HEK293T (cell line): Measurements from ENCODE around the gene SORCS3.

ENCODE experiments used
- ARNT ChIP-seq: fragments of 450-650 bp; IDR thresholded peaks from 2 replicates; pipeline ENCODE4 v1.6.1; 2017; ENCODE audit warnings: mild to moderate bottlenecking
- ELF4 ChIP-seq: fragments of 450-650 bp; IDR thresholded peaks from 2 replicates; pipeline ENCODE4 v1.6.1; 2017; ENCODE audit warnings: antibody characterized with exemption
- FOXA1 ChIP-seq: fragments of 450-650 bp; IDR thresholded peaks from 2 replicates; pipeline ENCODE4 v1.6.1; 2016; ENCODE audit warnings: mild to moderate bottlenecking
- FOXK2 ChIP-seq: fragments of 450-650 bp; IDR thresholded peaks from 2 replicates; pipeline ENCODE4 v1.6.1; 2016; ENCODE audit warnings: mild to moderate bottlenecking
- L3MBTL2 ChIP-seq: fragments of 450-650 bp; conservative IDR thresholded peaks from 2 replicates; pipeline ENCODE4 v1.6.1; 2016; ENCODE audit warnings: mild to moderate bottlenecking
- SP1 ChIP-seq: fragments of 450-650 bp; IDR thresholded peaks from 2 replicates; pipeline ENCODE4 v1.6.1; 2017
- SUZ12 ChIP-seq: fragments of 450-650 bp; IDR thresholded peaks from 2 replicates; pipeline ENCODE4 v1.6.1; 2016; ENCODE audit warnings: mild to moderate bottlenecking
- ZNF384 ChIP-seq: fragments of 450-650 bp; IDR thresholded peaks from 2 replicates; pipeline ENCODE4 v1.6.1; 2016

GRCh38 chr10:104947314-104947713, 306.2 kb downstream of the SORCS3 start:
- TF ChIP-seq L3MBTL2 (no peak), SUZ12 (no peak), FOXK2 (no peak), SP1 (no peak), ZNF384 (no peak), ARNT (no peak), FOXA1 (no peak), ELF4 (no peak)
